T-helper 2 cell treated with Interferon-gamma antibody and Interleukin-4, amounts not matched to agents 5 μg/mL and 100 μg/mL, for 36 hours (primary cell): ENCODE results near the gene DPH1.

Experiments
- DNase-seq: peaks from one replicate; pipeline ENCODE4 v3.0.0; 2021; ENCODE audit warnings: low spot score
- H3K27ac Mint-ChIP-seq: one replicate; pipeline ENCODE4 v1.8.0; 2021; ENCODE audit warnings: mild to moderate bottlenecking, mixed read lengths
- H3K27me3 Mint-ChIP-seq: one replicate; pipeline ENCODE4 v1.8.0; 2021; ENCODE audit warnings: low read depth, mixed read lengths
- H3K36me3 Mint-ChIP-seq: one replicate; pipeline ENCODE4 v1.8.0; 2021; ENCODE audit warnings: low read depth, mixed read lengths
- H3K4me1 Mint-ChIP-seq: one replicate; pipeline ENCODE4 v1.8.0; 2021; ENCODE audit warnings: low read depth, mixed read lengths
- H3K4me3 Mint-ChIP-seq: one replicate; pipeline ENCODE4 v1.8.0; 2022; ENCODE audit warnings: mild to moderate bottlenecking, moderate library complexity, mixed read lengths
- H3K9me3 Mint-ChIP-seq: one replicate; pipeline ENCODE4 v1.8.0; 2021; ENCODE audit warnings: mixed read lengths

DPH1 gene

DNA sequence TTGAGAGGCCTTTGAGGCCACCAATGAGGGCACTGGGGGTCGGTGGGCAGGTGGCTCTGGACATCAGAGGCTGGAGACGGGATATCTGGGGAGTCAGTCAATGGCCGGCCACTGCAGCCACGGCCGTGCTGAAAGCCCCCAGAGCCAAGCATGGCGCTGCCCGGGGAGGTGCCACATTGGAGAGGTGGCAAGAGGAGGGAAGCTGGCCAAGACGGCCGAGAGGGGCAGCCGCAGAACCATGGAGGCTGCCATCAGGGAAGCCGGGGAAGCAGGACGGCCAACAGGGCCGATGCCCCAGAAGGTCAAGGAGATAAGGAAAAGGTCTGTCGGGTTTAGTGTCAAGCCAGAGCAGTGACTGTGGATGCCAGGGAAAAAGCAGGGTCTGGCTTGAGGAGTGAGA is 14.6 kb upstream of the DPH1 start:
- Mint-ChIP-seq H3K27me3 (peaks cover 34% of the 10 kb centered on the region), H3K36me3 (no peaks in the 10 kb centered on the region), H3K4me3 (no peak overlapping the region), H3K27ac (no peak overlapping the region), H3K4me1 (peaks cover 3% of the 10 kb centered on the region), H3K9me3 (no peaks in the 10 kb centered on the region)
- no peak for DNase-seq

DNA sequence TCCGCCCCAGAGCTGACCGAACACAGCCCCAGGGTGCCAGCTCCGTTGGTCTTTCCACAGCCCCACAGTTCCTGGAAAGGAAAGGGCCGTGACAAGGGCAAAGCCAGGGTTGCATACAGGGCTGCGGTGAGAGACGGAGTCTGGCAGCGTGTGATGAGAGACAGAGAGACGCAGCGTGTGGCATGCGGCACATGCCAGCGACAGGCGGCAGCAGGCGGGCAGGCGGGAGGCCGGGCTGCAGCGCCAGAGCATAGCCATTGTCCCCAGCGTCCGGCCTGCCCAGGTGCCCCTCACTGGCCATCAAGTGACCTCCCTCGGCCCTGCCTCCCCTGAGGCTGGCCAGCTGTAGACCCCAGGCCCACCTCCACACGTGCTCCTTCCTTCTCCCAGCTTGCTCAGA is 13.5 kb upstream of the DPH1 start:
- H3K27ac Mint-ChIP-seq = no peak overlapping the region
- no peaks in the 10 kb centered on the region for H3K9me3 Mint-ChIP-seq
- no peak overlapping the region for H3K4me3 Mint-ChIP-seq
- no peak for DNase-seq
- peaks cover 40% of the 10 kb centered on the region for H3K27me3 Mint-ChIP-seq
- H3K4me1 Mint-ChIP-seq = peaks cover 5% of the 10 kb centered on the region
- no peaks in the 10 kb centered on the region for H3K36me3 Mint-ChIP-seq

DNA sequence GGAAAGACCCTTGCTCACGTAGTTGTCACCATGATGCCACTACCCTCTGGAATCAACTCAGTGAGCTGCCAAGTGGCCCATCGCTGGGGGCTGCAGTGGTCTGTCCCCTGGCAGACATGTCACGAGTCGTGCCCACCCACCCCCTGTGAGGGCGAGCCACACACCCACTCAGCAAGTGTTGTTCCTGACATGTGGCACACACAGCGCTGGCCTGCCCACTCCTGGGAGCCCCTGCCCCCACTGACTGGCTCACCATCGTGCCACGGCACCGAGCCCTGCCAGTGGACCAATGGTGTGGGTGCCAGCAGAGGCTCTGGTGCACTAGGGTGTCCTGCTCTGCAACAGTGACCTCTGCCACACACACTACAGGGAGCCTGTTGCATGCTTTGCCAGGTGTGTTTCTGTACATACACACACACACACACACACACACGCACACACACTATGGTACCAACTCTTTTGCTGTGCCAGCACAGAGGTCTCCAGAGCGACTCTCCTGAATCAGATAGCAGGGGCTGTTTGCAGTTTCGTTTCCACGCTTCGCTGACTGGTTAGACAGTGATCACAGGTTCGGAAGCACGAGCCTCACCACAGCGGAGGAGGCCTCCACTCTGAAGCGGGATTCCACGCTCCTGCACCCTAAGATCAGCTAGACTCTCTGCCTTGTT is 12.5 kb upstream of the DPH1 start:
- Mint-ChIP-seq H3K36me3 (no peaks in the 10 kb centered on the region), H3K4me3 (no peak overlapping the region), H3K4me1 (peaks cover 2% of the 10 kb centered on the region), H3K9me3 (no peaks in the 10 kb centered on the region), H3K27ac (no peak overlapping the region), H3K27me3 (peaks cover 35% of the 10 kb centered on the region)
- no peak for DNase-seq

GRCh38 chr17:2018716-2019510 is 11.0 kb upstream of the DPH1 start:
- H3K9me3 Mint-ChIP-seq = no peaks in the 10 kb centered on the region
- DNase-seq = no peak
- no peak overlapping the region for H3K27ac Mint-ChIP-seq
- H3K4me1 Mint-ChIP-seq = peaks cover 2% of the 10 kb centered on the region
- peaks cover 46% of the 10 kb centered on the region for H3K27me3 Mint-ChIP-seq
- no peaks in the 10 kb centered on the region for H3K36me3 Mint-ChIP-seq
- no peak overlapping the region for H3K4me3 Mint-ChIP-seq

DNA sequence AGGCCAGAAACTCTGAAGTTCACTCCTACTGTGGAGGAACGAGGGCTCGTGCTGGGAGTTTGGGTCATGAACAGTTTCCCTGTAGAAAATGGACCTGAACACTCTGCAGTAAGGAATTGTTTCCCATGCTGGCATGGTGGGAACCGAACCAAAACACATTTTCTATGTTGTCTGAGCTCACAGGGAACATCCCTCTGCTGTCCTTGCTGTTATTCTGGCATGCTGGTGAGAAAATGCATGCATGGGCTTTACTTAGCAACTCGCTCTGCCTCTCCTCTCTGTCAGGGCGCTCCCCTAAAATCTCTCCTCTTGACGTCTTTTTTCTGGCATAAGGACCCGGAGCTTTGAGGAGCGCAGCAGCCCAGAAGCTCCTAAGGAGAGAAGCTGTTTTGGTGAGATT is 10.2 kb upstream of the DPH1 start:
- Mint-ChIP-seq H3K27me3 (peaks cover 47% of the 10 kb centered on the region), H3K27ac (no peak overlapping the region), H3K4me3 (no peak overlapping the region)

DNA sequence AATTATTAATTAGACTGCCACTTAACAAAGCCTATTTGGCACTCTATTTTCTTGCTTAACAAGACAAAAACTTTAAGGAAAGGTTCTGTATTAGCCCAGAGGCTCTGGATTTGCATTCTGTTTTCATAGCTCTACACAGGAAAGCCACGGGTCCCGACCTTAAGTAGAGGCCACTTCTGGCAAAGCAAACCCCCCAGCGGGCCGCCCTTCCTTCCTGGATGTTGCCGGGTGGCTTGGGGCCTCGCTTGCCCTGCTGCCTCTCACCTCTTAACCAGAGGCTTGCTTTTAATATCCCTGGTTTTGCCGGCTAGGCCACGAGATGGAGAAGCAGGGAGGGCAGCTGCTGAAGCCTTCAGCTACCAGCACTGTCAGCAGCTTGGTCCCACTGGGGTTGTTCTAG is 9.2 kb upstream of the DPH1 start:
- H3K4me3 Mint-ChIP-seq = no peak overlapping the region
- H3K27ac Mint-ChIP-seq = no peak overlapping the region
- no peaks in the 10 kb centered on the region for H3K36me3 Mint-ChIP-seq
- H3K9me3 Mint-ChIP-seq = no peaks in the 10 kb centered on the region
- peaks cover 3% of the 10 kb centered on the region for H3K4me1 Mint-ChIP-seq
- peaks cover 49% of the 10 kb centered on the region for H3K27me3 Mint-ChIP-seq
- DNase-seq = no peak

More for the DNA sequence above, 10.2 kb upstream of the DPH1 start:
- H3K4me1 Mint-ChIP-seq = peaks cover 3% of the 10 kb centered on the region
- no peaks in the 10 kb centered on the region for H3K36me3 Mint-ChIP-seq
- no peak for DNase-seq
- H3K9me3 Mint-ChIP-seq = no peaks in the 10 kb centered on the region

- H3K4me1 Mint-ChIP-seq = peaks cover 8% of the 10 kb centered on the region
- H3K27ac Mint-ChIP-seq = no peak overlapping the region
- peaks cover 66% of the 10 kb centered on the region for H3K27me3 Mint-ChIP-seq
- no peak for DNase-seq
- H3K4me3 Mint-ChIP-seq = no peak overlapping the region
- H3K36me3 Mint-ChIP-seq = peaks cover 4% of the 10 kb centered on the region
- no peaks in the 10 kb centered on the region for H3K9me3 Mint-ChIP-seq
Observed at GRCh38 chr17:2022647-2023240, 7.2 kb upstream of the DPH1 start.

- no peak overlapping the region for H3K27ac Mint-ChIP-seq
- H3K9me3 Mint-ChIP-seq = no peaks in the 10 kb centered on the region
- peaks cover 4% of the 10 kb centered on the region for H3K36me3 Mint-ChIP-seq
- peaks cover 8% of the 10 kb centered on the region for H3K4me1 Mint-ChIP-seq
- DNase-seq = no peak
- peaks cover 68% of the 10 kb centered on the region for H3K27me3 Mint-ChIP-seq
- no peak overlapping the region for H3K4me3 Mint-ChIP-seq
Observed at GRCh38 chr17:2023256-2023655, 6.7 kb upstream of the DPH1 start.

DNA sequence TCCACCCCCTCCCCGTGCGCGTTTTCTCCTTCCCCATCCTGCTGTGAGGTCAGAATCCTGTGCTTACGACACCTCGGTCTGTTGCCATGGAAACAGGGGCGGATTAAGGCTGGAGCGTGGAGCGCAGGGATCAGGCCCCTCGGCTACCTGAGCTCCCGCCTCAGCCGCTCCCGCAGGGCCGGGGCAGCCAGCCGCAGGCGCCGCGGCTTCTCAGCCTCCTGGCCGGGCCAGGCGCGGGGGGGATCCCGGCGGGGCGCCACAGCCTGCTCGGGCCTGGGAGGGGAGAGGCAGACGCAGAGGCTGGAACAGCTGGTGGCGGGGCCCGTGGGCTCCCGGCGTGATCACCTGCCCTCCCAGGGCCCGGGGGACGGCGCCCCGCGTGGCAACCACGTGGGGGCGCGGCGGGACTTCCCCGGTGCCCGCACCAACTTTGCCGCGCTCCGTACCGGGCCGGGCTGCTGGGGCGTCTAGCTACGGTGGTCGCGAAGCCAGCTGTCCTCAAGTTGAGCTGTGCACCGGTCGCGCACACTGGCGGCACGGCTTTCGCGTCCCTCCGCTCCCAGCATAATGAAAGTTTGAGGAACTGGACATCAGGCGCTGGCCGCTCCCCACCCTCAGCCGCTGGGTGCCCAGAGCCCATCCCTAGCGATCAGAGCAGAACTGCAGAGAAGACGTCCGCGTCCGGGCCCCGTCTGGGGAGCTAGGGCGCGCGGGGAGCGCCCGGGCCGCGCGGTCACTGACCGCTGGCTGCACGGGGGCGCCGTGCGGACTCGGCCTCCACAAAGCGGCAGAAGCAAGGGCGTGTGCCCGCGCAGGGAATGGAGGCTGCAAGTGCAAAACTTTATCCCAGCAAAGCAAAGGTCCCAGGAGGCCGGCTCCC is 6.0 kb upstream of the DPH1 start:
- Mint-ChIP-seq H3K27ac (no peak overlapping the region), H3K9me3 (no peaks in the 10 kb centered on the region), H3K27me3 (peaks cover 70% of the 10 kb centered on the region), H3K36me3 (peaks cover 4% of the 10 kb centered on the region), H3K4me1 (peaks cover 8% of the 10 kb centered on the region), H3K4me3 (peak overlapping the region; percentile 50)
- no peak for DNase-seq

GRCh38 chr17:2024572-2025219 is 5.3 kb upstream of the DPH1 start:
- H3K27ac Mint-ChIP-seq = no peak overlapping the region
- no peak for DNase-seq
- H3K9me3 Mint-ChIP-seq = no peaks in the 10 kb centered on the region
- peaks cover 4% of the 10 kb centered on the region for H3K36me3 Mint-ChIP-seq
- peaks cover 10% of the 10 kb centered on the region for H3K4me1 Mint-ChIP-seq
- H3K4me3 Mint-ChIP-seq = peak overlapping the region; percentile 15
- H3K27me3 Mint-ChIP-seq = peaks cover 66% of the 10 kb centered on the region

GRCh38 chr17:2025220-2025621 is 4.7 kb upstream of the DPH1 start, which contains the start of gene RTN4RL1:
Gene RTN4RL1, minus strand, starts transcription at chr17:2025334. Its CDS starts 469 bp downstream, at chr17:2024865.
- Mint-ChIP-seq H3K27me3 (peaks cover 61% of the 10 kb centered on the region), H3K36me3 (peaks cover 4% of the 10 kb centered on the region), H3K9me3 (no peaks in the 10 kb centered on the region), H3K4me1 (peaks cover 10% of the 10 kb centered on the region), H3K4me3 (peak within 1 kb of the TSS; percentile 73), H3K27ac (no peak within 1 kb of the TSS)
- peak; percentile 62 for DNase-seq

DNA sequence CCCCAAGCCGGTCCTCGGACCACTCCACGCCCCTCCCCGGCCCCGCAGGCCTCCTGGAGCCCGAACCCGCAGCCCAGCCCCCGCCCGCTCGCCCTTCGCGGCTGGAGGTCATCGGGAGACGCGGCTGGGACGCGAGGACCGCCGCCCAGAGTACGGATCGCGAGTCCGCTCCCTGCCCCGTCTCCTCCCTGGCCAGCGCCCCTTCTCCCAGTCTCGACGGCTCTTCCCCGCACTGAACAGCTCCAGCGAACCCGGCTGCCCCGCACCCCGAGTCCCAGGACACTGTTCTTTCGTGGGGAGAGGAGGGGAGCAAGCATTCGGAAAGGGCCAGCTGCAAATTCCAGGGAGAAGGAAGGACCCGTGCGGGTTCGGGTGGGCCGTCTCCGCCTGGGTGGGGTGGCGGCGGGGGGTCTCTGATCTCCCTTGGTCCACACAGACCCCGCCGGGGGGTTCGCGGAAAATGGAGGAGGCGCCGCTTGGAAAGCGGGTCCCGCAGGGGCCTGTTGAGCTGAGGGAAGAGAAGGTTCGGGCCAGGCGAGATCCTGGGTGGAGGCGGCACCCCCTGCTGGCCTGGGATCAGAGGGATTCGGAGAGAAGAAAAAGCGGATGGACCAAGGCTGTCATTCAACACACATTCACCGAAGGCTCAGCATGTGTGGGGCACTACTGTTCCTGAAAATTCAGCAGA is 4.2 kb upstream of the DPH1 start:
- H3K27me3 Mint-ChIP-seq = peaks cover 58% of the 10 kb centered on the region
- peak overlapping the region; percentile 73 for H3K4me3 Mint-ChIP-seq
- peaks cover 13% of the 10 kb centered on the region for H3K4me1 Mint-ChIP-seq
- H3K9me3 Mint-ChIP-seq = no peaks in the 10 kb centered on the region
- no peak overlapping the region for H3K27ac Mint-ChIP-seq
- no peak for DNase-seq
- peaks cover 4% of the 10 kb centered on the region for H3K36me3 Mint-ChIP-seq
